BLaER1 (cell line): ENCODE data around the gene IVL.

Experiments
- H3K27ac ChIP-seq: shearing (Covaris generic); formaldehyde crosslinking; 2 replicates; pipeline ENCODE4 v1.8.1; 2022
- H3K27me3 ChIP-seq: shearing (Covaris generic); formaldehyde crosslinking; 2 replicates; pipeline ENCODE4 v1.8.1; 2022
- H3K36me3 ChIP-seq: shearing (Covaris generic); formaldehyde crosslinking; 2 replicates; pipeline ENCODE4 v1.8.1; 2022
- H3K4me1 ChIP-seq: shearing (Covaris generic); formaldehyde crosslinking; 2 replicates; pipeline ENCODE4 v1.8.1; 2022
- H3K4me2 ChIP-seq: shearing (Covaris generic); formaldehyde crosslinking; 2 replicates; pipeline ENCODE4 v1.8.1; 2022
- H3K4me3 ChIP-seq: shearing (Covaris generic); formaldehyde crosslinking; 2 replicates; pipeline ENCODE4 v1.8.1; 2022
- H3K9ac ChIP-seq: shearing (Covaris generic); formaldehyde crosslinking; 2 replicates; pipeline ENCODE4 v1.8.1; 2022
- H3K9me3 ChIP-seq: shearing (Covaris generic); formaldehyde crosslinking; 2 replicates; pipeline ENCODE4 v1.8.1; 2022
- H4K20me1 ChIP-seq: shearing (Covaris generic); formaldehyde crosslinking; 2 replicates; pipeline ENCODE4 v1.8.1; 2022
- Cebpa-rat ChIP-seq: shearing (Covaris generic); IDR thresholded peaks from 2 replicates; pipeline ENCODE4 v1.8.1; 2022

IVL gene

DNA sequence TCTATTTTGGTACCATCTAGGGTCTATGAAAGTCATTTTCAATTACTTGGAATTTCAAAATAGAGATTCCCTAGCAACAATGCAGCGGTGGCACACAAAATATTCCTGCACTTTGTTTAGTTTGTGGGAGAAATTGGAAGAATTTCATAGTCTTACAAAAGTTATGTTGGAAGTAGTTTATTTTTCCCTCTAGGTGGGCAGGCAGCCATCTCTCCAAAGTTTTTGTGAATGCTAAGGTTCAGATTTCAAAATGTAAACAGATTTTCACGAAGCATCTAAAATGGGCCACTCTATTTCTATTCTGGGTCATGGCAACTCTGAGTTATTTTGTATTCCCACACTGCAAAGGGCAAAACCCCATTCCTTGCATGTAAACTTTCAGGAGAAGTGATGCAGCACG, 22.3 kb upstream of the IVL start:
- H3K4me2 ChIP-seq: no peak overlapping the region
- no peak for TF ChIP-seq Cebpa-rat
- no peak overlapping the region for H3K27ac ChIP-seq
- H3K4me3 ChIP-seq: no peak overlapping the region
- no peaks in the 10 kb centered on the region for H3K27me3 ChIP-seq
- no peaks in the 10 kb centered on the region for H3K9me3 ChIP-seq
- H3K9ac ChIP-seq: no peak overlapping the region
- no peaks in the 10 kb centered on the region for H3K36me3 ChIP-seq
- H4K20me1 ChIP-seq: no peaks in the 10 kb centered on the region
- H3K4me1 ChIP-seq: 0 out of 2 replicates have a peak, but pooled peaks cover 6% of the 10 kb centered on the region

- Histone ChIP-seq H3K9me3 (no peaks in the 10 kb centered on the region), H3K36me3 (no peaks in the 10 kb centered on the region), H3K27me3 (no peaks in the 10 kb centered on the region), H3K4me2 (no peak overlapping the region; the same call in 1 of the 2 replicates), H3K9ac (no peak overlapping the region), H3K4me3 (no peak overlapping the region), H3K27ac (no peak overlapping the region), H3K4me1 (0 out of 2 replicates have a peak, but pooled peaks cover 6% of the 10 kb centered on the region), H4K20me1 (no peaks in the 10 kb centered on the region)
- no peak for TF ChIP-seq Cebpa-rat
Observed at GRCh38 chr1:152886758-152887409, 21.5 kb upstream of the IVL start.

- Histone ChIP-seq H3K36me3 (no peaks in the 10 kb centered on the region), H3K9me3 (no peaks in the 10 kb centered on the region), H4K20me1 (no peaks in the 10 kb centered on the region), H3K27ac (no peak overlapping the region), H3K27me3 (no peaks in the 10 kb centered on the region), H3K9ac (no peak overlapping the region), H3K4me1 (0 out of 2 replicates have a peak, but pooled peaks cover 6% of the 10 kb centered on the region), H3K4me3 (no peak overlapping the region), H3K4me2 (no peak overlapping the region)
- no peak for TF ChIP-seq Cebpa-rat
Observed at GRCh38 chr1:152888126-152888525, 20.2 kb upstream of the IVL start.

DNA sequence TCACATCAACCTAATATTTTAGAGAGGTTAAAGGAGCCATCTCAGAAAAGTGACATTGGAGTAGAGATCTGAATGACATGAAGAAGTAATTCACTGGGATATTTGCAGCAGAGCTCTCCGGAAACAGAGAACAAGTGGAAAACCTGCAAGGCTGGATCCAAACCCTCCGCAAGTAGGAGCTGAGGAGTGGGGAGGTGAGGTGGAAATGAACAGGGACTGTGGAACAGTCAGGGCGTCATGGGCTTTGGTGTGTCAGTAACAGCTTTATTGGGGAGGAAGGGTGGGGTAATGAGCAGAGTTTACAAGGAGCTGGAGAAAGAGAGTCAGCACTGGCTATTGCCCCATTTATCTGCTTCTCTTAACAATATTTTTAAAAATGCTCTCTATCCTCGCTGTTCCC, 9.3 kb upstream of the IVL start:
- H4K20me1 ChIP-seq: no peaks in the 10 kb centered on the region
- no peaks in the 10 kb centered on the region for H3K27me3 ChIP-seq
- H3K4me1 ChIP-seq: no peaks in the 10 kb centered on the region
- no peaks in the 10 kb centered on the region for H3K9me3 ChIP-seq
- no peak overlapping the region for H3K9ac ChIP-seq
- H3K4me2 ChIP-seq: no peak overlapping the region
- H3K27ac ChIP-seq: no peak overlapping the region
- H3K4me3 ChIP-seq: no peak overlapping the region
- no peaks in the 10 kb centered on the region for H3K36me3 ChIP-seq
- no peak for TF ChIP-seq Cebpa-rat

DNA sequence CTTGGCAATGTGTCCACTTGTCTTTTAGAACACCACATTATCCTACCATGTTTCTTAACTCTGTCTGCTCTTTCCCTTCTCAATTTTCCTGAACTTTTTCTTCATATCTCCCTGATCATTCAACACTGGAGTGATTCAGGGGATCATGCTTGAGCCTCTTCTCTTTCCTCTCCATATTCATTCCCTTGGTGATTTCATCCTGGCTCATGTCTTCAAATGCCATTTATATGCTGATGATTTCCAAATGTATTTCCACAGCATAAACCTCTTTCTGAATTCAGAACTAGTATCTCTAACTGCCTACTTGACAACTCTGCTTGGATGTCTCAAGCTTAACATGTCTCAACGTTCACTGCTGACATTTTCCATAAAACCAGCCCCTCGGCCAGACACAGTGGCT, 8.5 kb upstream of the IVL start:
- no peaks in the 10 kb centered on the region for H3K4me1 ChIP-seq
- no peaks in the 10 kb centered on the region for H4K20me1 ChIP-seq
- no peak overlapping the region for H3K9ac ChIP-seq
- H3K36me3 ChIP-seq: no peaks in the 10 kb centered on the region
- TF ChIP-seq Cebpa-rat: no peak
- H3K4me3 ChIP-seq: no peak overlapping the region
- H3K4me2 ChIP-seq: no peak overlapping the region
- H3K27ac ChIP-seq: no peak overlapping the region
- no peaks in the 10 kb centered on the region for H3K27me3 ChIP-seq
- no peaks in the 10 kb centered on the region for H3K9me3 ChIP-seq

- Histone ChIP-seq H3K36me3 (no peaks in the 10 kb centered on the region), H3K27ac (no peak overlapping the region), H3K4me1 (no peaks in the 10 kb centered on the region), H3K27me3 (no peaks in the 10 kb centered on the region), H3K4me2 (no peak overlapping the region), H4K20me1 (no peaks in the 10 kb centered on the region), H3K9ac (no peak overlapping the region), H3K9me3 (no peaks in the 10 kb centered on the region), H3K4me3 (no peak overlapping the region)
- no peak for TF ChIP-seq Cebpa-rat
Observed at GRCh38 chr1:152901631-152902030, 6.7 kb upstream of the IVL start.

DNA sequence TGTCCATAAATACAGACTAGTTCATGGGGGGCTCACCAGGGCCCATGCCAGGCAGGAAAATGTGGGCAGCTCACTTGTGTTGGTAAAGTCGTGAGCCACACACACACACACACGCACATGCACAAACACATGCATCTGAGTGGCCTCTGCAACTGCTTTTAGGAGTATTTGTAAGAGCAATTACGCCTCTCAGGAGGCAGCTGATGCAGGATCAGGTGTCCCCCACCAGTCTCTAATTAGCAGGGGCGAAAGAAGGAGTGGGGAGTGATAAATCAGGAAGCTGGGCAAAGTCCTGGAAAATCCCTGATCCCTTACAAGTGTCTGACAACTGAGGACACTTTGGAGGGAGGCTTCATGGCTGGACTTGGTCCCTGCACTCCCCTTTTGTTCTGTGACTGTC, 5.7 kb upstream of the IVL start:
- no peaks in the 10 kb centered on the region for H3K27me3 ChIP-seq
- H3K4me3 ChIP-seq: no peak overlapping the region
- H3K27ac ChIP-seq: no peak overlapping the region
- no peak overlapping the region for H3K9ac ChIP-seq
- H3K9me3 ChIP-seq: no peaks in the 10 kb centered on the region
- no peak overlapping the region for H3K4me2 ChIP-seq
- no peaks in the 10 kb centered on the region for H4K20me1 ChIP-seq
- no peaks in the 10 kb centered on the region for H3K36me3 ChIP-seq
- no peaks in the 10 kb centered on the region for H3K4me1 ChIP-seq
- TF ChIP-seq Cebpa-rat: no peak

- Histone ChIP-seq H3K36me3 (no peaks in the 10 kb centered on the region), H3K27ac (no peak overlapping the region), H3K9me3 (no peaks in the 10 kb centered on the region), H3K4me3 (no peak overlapping the region), H3K4me1 (no peaks in the 10 kb centered on the region), H3K9ac (no peak overlapping the region), H3K4me2 (no peak overlapping the region), H3K27me3 (no peaks in the 10 kb centered on the region), H4K20me1 (no peaks in the 10 kb centered on the region)
- TF ChIP-seq Cebpa-rat: no peak
Observed at GRCh38 chr1:152904688-152905440, 3.5 kb upstream of the IVL start.

DNA sequence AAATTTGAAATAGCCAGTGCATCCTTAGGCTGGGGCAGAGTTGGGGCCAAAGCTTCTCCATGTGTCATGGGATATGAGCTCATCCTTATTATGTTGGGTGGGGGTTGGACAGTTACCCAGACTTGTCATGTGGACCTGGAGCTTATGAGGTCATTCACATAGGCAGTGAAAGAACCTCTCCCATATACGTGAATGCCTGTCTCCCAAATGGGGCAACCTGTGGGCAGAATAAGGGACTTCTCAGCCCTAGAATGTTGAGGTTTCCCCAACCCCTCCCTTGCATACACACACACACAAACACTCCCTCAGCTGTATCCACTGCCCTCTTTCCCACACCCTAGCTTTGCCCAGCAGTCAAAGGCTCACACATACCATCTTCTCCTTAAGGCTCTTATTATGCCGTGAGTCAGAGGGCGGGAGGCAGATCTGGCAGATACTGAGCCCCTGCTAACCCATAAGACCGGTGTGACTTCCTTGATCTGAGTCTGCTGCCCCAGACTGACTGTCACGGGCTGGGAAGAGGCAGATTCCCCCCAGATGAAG, 2.3 kb upstream of the IVL start:
- Histone ChIP-seq H3K9ac (no peak overlapping the region), H4K20me1 (no peaks in the 10 kb centered on the region), H3K27ac (no peak overlapping the region), H3K9me3 (peaks cover 4% of the 10 kb centered on the region; the same call in 1 of the 2 replicates), H3K36me3 (no peaks in the 10 kb centered on the region), H3K4me1 (no peaks in the 10 kb centered on the region), H3K4me2 (no peak overlapping the region), H3K4me3 (no peak overlapping the region), H3K27me3 (no peaks in the 10 kb centered on the region)
- TF ChIP-seq Cebpa-rat: no peak

DNA sequence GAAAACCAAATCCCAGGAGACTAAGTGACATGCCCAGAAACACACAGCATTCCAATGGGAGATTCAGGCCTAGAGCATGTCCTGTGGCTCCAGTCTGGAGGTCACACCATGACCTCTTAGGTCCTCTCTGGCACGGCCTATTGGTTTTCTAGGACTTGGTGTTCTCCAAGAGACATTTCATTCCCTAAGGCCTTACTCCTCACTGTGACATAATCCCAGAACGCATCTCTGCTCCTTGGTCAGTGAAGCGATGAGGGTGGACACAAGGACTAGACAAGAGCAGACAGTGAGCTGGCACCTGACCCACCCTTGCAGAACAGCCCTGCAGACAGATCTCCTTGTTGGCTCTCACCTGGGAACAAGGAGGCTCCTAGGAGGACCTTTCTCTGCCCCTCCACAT, 860 bp downstream of the IVL start:
- no peak overlapping the region for H3K4me3 ChIP-seq
- H3K36me3 ChIP-seq: no peaks in the 10 kb centered on the region
- no peak overlapping the region for H3K27ac ChIP-seq
- no peaks in the 10 kb centered on the region for H3K27me3 ChIP-seq
- H4K20me1 ChIP-seq: no peaks in the 10 kb centered on the region
- no peak overlapping the region for H3K4me2 ChIP-seq
- peaks cover 4% of the 10 kb centered on the region; the same call in 1 of the 2 replicates for H3K9me3 ChIP-seq
- H3K4me1 ChIP-seq: no peaks in the 10 kb centered on the region
- TF ChIP-seq Cebpa-rat: no peak
- no peak overlapping the region for H3K9ac ChIP-seq
